ENCODE results near the gene TMEM11.
"Not testable (repeated sequence)": the region's sequence is repeated elsewhere in the genome, so short reads cannot be mapped to it uniquely, and the experiment has no call there.

Gene TMEM11

GRCh38 chr17:21242026-21242697 lies 28.2 kb upstream of the TMEM11 start:
- no peak for DNase-seq

DNA sequence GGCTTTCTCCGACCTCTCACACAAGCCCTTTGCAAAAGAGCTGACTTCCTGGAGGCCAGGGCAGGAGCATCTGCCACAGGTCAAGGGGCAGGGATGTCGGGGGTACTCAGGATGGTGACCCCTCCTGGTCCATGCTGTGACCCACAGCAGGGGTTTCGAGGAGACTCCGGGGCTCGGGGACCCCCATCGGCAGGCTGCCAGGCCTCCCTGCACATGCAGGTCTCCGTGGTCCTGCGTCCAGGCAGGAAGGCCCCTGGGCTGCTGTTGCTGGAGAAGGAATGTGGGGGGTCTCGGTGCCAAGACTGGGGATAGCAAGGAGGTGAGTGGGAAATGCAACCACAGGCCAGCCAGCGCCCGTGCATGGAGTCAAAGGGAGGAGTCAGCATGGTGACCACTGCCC lies 27.6 kb upstream of the TMEM11 start:
- DNase-seq, result no peak

DNA sequence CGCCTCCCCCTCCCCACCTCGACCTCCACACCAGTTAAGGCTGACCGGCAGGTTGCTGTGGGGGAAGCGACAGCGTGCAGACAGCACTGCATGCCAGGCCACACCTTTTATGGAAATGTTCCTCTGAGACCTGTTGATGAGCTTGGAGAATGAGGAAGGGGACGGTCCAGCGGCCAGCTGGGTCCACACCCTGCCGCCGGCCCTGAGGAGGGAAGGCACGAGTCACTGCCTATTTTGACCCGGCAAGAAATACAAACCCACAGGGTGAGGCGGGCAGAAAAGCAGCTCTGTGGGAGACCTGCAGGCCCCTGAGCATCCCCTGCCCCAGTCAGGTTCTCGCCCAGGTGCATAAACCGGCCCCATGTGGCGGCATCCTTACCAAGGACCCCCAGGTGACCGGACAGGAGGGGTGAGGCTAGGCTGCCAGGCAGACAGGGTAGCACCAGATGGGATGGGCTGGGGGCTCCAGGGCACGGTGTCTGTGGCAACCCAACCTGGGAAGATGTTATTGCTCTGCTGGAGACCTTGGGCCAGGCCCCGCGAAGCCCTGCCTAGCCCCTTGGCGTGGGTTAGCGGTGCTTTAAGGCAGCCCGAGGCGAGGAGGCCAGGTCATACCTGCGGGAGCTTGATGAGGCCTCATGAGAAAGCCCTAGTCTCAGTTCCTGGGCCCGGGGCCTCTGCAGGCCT lies 26.6 kb upstream of the TMEM11 start:
- DNase-seq, result no peak

DNA sequence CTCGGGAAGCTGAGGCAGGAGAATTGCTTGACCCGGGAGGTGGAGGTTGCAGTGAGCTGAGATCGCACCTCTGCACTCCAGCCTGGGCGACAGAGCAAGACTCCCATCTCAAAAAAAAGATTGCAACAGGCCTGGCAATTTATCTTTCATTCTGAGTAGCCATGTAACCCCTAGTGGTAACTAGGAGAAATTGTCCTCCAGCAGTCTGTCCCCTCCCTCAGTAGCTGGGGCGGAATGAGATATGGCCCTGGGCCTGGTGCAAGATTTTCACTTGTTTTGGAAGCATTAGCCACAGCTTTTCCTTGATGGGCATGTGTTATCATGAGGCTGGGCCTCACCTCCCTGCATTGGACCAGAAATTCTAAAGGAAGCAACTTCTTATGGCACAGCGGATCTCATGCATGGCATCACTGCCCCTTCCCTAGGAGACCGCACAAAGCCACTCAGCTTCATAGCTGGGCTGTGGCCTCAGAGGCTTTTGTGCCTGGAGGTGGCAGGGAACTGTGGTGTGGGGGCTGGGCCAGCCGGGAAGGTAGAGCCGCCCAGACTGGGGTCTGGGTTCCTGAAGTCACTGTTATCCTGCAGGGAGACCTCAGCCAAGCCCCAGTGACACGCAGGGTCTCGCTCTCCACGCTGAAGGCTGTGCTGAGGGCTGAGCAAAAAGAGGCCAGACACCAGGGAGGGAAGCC lies 25.9 kb upstream of the TMEM11 start:
- DNase-seq, result no peak

- DNase-seq, result no peak
Measured at GRCh38 chr17:21235921-21236320, 22.0 kb upstream of the TMEM11 start.

- no peak for DNase-seq
Measured at GRCh38 chr17:21233581-21234347, 19.8 kb upstream of the TMEM11 start.

DNA sequence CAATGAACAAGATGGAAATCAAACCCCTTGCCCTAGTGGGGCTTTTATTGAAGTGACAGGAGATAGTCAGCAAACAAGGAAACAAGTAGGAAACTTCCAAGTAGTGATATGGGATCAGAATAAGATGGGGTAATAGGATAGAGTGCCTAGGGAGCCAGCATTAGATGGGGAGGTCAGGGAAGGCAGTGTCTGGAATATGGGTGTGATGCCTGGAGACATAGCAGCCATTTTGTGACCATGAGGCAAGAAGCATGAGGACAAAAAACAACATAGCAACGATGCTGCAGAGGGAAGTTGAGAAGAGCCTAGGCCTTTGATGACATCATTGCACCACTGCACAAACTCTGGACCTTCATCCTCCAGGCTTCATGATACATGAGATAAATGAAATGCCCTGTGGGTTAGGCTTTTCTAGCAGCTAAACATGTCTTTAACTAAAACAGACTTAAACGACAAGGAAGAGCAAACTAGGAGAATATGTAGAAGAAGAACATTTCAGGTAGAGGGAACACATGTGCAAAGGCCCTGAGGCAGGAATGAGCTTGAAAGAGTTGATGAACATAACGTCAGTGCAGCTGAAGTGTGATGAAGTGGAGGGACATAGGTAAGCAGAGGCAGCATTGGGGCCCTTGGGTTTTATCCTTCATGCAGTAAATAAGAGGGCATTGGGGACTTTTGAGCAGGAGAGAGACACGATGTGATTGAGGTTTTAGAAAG lies 18.2 kb upstream of the TMEM11 start:
- DNase-seq, result no peak

DNA sequence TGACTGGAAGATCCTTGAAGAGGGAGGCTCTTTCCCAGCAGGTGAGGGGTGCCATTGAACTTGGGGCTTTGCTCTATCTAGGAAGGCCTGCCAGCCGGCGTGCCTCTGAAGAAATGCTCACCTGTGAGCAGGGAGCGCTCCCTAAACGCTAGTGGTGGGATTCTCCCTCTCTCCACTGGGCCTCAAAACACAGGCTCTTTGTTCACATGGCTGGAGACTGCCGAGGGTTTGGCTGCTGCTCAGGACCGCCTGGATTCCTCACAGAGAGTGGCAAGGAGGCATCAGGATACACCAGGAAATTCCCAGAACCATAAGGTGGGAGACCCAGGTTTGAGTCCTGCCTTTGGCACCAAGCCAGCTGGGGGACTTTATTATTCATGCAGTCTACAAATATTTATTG lies 17.6 kb upstream of the TMEM11 start:
- no peak for DNase-seq

DNA sequence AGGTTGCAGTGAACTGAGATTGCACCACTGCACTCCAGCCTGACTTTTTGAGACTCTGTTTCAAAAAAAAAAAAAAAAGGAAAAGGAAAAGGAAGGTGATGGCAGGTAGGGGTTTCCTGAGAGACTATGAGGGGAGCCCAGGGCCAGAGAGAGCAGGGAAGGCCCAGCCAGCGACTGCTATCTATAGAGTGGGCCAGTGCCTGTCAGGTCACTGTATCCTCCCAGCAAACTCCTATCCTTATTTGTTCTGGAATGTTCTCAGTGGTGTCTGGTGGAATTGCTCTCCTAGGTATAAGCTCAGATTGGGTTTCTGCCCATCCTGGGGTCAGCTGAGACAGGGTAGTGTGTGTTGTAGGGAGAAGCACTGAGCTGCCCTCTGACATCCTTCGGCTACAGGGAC lies 14.9 kb upstream of the TMEM11 start:
- DNase-seq, result no peak

DNA sequence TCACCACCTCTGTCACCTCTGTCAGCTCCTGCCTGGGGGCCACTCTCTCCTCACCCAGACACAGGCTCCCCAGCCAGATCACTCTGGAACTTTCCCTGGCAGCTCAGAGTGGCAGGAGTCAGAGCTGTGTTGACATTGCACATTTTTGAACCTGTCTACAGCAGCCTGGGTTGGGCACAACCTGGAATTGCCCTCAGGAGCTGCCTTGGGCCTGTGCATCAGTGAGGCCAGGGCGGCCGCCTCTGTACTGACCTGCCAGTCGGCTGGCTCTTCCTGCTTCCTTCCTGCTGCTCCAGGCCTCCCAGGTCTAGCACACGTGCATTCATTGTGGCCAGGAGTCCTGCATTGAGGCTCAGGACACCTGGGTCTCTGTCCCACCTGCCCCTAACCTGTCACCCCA lies 14.2 kb upstream of the TMEM11 start:
- no peak for DNase-seq

DNA sequence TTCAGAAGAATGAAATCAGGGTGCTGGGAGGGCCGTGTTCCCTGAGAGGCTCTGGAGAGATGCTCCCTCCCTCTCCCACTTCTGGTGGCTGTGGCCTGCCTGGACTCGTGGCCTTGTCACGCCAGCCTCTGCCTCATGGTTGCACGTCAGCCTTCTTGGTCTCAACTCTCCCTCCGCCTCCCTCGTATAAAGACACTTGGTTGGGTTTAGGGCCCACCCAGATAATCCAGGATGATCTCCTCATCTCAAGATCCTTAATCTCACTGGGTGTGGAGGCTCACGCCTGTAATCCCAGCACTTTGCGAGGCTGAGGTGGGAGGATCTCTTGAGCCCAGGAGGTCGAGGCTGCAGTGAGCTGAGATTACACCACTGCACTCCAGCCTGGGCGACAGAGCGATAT lies 13.3 kb upstream of the TMEM11 start:
- DNase-seq, result not testable (repeated sequence)

DNA sequence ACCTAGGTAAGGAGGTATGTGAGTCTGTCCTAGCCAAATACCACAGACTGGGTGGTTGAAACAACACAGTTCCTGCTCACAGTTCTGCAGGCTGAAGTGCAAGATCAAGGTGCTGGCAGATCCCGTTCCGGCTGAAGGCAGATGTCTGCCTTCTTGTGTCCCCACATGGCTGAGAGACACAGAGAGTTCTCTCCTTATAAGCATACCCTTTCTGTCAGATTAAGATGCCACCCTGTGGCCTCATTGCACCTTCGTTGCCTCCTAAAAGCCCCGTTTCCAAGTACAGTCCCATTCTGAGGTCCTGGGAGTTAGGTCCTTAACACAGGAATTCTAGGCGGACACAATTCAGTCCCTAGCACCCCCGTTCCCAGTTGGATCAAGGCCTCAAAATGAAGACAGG lies 9.1 kb upstream of the TMEM11 start:
- no peak for DNase-seq

DNA sequence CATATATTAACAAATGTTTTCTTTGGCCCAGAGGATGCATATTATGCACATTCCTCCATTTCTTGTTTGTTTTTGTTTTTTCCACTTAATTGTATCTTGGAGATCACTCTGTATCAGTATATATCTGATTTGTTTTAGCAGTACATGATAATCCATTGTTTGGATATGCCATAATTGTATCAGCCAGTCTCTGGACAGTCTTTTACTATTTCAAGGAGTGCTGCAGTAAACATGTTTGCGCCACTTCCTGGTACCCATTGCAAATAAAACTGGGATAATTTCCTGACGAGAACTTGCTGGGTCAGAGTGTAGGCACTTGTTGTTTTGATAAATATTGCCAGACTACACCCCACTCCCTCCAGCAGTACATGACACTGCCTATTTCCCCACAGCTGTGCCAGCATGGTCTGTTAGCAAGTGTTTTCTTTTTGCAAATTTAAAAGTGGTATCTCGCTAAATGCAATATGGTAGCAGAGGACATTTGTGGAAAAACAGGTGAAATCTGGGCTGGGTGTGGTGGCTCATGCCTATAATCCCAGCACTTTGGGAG lies 4.9 kb upstream of the TMEM11 start:
- DNase-seq, result no peak

DNA sequence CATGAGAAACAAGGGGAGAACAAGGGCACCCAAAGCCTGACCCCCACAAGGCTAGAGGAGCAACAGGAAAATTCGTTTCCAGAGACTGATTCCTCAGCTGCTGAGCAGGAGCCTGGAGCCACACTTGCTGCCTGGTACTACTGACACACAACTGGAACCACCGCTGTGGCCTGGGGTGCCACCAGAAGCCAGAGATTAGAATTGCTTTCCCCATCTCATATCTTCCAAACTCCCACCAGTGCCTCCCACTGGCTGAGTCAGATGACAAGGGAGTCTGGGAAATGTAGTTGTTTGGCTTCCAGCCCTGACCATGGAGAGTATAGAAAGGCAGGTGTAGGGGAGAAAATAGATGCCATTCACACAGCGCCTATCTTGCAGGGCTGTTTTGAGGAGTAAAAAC lies 4.1 kb upstream of the TMEM11 start:
- no peak for DNase-seq

GRCh38 chr17:21217346-21217745 lies 3.4 kb upstream of the TMEM11 start:
- no peak for DNase-seq

- DNase-seq, result no peak
Measured at GRCh38 chr17:21215935-21216334, 2.0 kb upstream of the TMEM11 start.

GRCh38 chr17:21214777-21215541 lies 998 bp upstream of the TMEM11 start:
- no peak for DNase-seq

DNA sequence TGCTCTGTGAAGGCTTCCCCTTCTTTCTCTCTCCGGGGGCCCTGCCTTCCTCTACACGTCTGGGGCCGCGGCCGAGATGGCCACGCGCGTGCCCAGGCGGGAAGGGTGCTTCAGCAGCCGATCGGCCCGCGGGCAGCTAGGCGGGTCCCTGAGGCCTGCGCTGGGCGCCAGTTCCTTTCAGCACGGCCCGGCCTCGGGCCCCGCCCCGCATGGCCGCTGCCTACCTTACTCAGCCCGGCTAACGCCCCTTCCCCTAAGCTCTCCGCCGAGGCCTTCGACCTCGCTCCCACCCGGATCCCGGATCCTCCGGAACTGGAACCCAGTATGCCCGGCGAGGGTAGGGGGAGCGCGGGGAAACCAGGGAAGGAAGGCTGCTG lies 335 bp downstream of the TMEM11 start:
- DNase-seq, result peak in 2 of 4 experiments; percentile 26 to 32

GRCh38 chr17:21212826-21213637 lies 929 bp downstream of the TMEM11 start:
- no peak for DNase-seq

- DNase-seq, result no peak
Measured at GRCh38 chr17:21211825-21212479, 2.0 kb downstream of the TMEM11 start.

All from activated naive CD4-positive, alpha-beta T cell (primary cell).